ENCODE measurements around the gene FREY1.

FREY1 gene

DNA sequence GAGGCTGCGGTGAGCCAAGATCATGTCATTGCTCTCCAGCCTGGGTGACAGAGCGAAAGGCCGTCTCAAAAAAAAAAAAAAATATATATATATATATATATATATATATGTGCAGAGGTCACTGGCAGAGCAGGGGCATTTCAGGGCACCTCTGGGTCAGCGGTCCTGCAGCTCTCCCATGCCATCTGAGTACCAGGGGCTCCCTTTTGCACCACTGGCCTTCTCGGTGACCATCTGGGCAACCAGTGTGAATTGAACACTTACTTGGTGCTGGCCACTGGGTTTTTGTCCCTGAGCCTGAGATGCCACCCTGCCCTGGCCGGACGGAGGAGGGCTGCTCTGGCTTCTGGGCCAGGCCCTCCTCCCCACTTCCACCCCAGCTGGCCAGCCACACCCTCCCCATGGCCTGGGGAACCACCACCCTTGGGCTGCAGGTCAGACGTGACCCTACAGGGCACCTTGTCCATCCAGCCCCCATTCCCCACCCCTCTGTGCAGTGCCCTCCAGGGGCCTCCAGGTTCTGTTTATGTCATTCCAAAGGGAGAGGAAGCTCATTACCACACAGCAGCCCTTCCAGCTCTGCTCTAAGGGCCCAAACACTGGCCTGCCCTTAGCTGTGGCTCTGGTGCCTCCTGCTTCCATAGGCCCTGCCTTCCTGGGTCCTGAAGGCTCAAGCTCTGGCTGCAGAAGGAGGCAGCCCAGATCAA is 11.4 kb downstream of the FREY1 start:
- no peak for DNase-seq (ENCODE audit: low read depth, low spot score)

DNA sequence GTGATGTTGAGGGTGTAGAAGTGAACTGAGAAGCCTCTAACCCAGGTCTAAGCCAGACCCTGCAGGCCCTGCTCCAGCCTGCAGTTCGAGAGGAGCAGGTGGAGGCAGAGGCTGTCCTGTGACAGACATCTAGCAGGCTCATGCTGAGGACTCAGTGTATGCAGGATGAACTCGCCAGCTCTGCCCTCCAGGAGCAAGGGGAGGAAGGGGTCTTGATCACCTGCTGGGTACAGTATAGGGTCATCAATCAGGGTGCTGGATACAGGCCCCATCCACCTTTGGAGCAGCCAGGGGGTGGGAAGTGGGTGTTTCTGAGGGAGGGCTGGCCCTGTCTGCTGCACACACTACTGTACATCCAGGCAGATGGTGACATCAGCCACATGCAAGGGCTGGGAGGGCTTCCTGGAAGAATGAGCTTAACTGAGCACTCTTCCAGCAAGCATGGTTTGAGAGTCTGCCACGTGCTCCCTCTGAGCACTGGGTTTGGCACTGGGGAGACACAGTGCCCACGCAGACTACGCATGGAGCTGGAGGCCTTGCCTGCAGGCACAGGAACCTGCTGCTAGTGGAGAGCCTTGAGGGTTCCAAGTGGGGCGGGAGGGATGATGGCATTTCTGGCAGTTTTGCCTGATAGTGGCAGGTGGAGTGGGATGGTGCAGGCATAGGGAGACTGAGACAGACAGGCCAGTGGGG is 12.4 kb downstream of the FREY1 start:
- no peak for DNase-seq (ENCODE audit: low read depth, low spot score)

DNA sequence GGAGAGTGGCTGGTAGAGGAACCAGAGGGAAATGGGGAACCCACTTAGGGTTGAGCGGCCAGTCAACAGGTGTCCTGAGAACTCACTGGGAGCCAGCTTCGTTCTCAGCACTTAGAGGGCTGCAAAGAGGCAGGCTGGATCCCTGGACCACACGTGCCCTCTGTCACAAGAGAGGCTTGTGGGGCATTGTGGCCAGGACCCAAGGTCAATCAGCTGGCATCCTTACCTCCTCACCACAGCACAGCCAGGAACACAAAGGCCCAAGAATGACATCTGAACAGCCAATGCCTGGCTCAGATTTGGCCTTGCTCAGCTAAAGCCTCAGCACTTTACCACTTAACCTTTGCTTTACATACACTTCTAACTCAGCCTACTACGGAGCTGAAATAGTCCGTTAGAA is 14.2 kb downstream of the FREY1 start:
- no peak for DNase-seq (ENCODE audit: low read depth, low spot score)

DNA sequence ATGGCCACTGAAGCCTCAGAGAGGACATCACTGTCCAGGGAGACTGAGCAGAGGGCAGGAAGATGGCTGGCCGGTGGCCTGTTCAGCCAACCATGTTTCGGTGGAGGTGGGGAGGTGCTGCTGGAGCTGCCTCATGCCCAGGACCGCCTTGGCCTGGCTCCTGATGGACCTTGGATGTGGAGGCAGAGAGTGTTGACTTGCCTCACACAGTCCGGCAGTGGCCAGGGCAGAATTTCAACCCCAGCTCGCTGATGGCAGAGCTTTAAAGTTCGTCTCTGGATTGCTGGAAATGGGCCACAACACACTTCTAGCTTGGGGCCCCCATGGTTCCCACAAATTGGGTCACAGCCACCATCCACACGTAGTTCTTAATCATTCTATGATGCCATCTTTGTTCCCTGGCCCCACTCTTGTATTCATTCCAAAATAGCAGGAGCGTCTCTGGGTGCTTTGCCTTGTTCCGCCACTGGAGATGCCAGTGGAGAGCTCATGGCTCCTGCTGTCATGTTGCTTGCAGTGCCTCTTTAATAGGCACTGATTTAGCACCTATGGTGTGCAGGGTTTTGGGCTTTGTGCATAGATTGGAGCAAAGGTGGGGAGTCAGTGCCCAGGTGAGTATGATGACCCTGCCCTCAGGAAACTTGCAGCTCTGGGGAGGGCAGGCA is 16.1 kb downstream of the FREY1 start:
- no peak for DNase-seq (ENCODE audit: low read depth, low spot score)

DNA sequence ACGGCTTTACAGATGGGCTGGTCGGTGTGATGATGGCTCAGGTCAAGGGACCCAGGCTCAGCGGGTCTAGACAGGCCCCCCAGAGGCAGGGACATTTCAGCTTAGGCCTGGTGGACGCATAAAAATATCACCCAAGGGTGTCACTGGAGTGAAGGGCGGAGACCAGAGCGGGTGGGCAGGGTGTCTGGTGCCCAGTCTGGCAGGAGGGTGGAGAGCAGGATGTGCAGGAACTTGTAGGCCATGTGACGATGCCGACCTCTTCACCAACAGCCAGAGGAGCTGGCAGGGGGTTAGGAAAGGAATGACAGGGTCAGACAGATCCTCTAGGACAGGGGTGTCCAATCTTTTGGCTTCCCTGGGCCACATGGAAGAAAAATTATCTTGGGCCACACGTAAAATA is 17.1 kb downstream of the FREY1 start:
- DNase-seq (ENCODE audit: low read depth, low spot score): no peak

DNA sequence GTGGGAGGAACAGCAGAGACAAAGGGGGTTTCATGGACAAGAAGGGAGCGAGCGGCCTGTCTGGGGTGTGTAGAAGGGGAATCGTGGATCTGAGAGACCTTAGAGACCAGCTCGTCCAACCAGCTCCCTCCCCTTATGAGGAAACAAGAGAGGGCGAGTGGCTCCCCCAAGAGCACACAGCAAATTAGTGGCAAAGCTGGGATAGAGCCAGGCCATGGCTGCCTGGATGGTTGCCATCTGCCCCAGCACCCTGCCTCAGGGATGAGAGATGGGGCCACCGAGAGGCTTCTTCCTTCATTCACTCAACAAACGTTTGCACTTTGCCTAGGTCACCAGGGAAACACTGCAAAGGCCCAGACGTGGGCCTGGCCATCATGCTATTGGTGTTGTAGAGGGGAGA is 17.5 kb downstream of the FREY1 start:
- no peak for DNase-seq (ENCODE audit: low read depth, low spot score)

DNA sequence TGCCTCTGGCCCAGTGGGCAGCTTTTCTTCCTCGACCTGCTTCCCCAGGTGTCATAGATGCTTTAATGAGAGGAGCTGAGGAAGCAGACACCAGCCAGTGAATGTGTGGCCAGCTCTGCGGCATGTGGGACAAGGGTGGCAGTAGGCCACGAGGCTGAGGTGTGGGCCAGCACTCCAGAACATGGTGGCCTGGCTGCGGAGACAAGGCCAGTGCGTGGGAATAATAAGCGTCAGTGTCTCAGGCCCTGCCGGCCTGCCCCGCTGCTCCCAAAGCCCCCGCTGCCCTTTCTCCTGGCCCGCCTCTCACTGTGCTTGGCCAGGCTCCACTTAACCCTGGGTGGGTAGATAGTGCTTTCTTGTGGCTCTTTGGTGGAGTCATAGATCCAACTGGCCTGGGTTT is 19.5 kb downstream of the FREY1 start:
- DNase-seq (ENCODE audit: low read depth, low spot score): no peak

DNA sequence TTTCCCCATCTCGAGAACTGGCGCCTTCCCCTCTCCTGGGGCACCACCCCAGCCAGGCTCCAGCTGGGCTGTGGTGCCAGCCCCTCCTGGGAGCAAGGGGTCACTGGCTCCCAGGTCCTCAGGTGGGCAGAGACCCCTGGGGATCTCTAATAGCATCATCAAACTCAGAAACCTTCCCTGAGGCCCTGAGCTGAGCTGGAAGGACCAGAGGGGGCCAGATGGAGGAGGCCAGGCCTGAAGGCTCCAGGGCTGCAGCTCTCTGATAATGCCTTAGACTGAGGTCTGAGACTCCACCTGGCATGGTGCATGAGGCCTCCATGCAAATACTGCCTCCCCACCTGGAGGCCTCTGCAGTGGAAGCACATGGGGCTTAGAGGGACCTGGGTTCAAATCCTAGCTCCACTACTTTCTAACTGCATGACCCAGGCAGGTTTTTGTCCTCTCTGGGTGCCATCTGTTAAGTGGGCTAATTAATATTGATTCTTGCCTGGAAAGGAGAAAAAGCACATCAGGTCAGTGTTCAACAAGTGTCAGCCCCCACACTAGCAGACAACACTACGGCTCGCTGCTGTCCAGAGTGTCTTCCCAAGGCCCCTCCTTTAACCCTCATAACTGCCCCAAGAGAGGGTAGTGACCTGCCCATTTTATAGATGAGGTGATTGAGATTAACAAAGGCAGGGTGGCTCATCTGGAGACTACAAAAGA is 20.1 kb downstream of the FREY1 start:
- DNase-seq (ENCODE audit: low read depth, low spot score): no peak

DNA sequence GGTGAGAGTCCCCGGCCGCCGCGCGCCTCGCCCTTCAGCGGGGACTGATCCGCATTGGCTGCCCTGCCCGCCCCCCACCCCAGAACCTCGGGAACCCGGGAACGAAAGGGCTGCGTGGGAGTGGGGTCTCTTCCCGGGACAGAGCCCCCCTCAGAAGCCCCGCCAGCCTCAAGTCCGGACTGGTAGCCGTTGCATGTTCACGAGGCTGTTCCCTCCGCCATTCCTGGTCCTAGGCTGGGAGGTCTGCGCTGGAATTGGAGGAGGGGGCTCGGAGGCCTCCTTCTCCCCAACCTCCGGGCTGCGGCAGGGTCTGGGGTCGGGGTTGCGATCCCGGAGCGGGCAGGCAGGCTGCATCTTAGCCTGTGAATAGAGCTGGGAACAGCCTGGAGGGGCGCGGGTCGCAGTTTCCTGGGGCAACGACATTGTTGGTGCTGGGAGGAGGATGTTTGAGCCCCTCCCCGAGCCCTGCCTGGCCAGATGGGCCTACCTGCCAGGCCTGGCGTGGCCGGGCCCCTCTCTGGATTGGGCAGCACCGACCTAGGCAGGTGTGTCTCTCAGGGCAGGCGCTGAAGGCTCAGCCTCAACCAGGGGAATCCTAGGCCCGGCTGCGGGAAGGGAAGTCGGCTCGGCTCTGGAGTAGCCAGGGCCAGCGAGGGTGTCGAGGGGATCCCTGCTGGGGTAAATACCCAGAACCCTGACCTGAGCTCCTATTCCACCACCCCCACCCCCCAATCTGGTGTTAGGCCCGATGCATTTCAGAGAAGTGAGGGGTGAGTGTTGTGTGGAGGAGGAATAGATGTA is 20.9 kb downstream of the FREY1 start:
- DNase-seq (ENCODE audit: low read depth, low spot score): no peak

DNA sequence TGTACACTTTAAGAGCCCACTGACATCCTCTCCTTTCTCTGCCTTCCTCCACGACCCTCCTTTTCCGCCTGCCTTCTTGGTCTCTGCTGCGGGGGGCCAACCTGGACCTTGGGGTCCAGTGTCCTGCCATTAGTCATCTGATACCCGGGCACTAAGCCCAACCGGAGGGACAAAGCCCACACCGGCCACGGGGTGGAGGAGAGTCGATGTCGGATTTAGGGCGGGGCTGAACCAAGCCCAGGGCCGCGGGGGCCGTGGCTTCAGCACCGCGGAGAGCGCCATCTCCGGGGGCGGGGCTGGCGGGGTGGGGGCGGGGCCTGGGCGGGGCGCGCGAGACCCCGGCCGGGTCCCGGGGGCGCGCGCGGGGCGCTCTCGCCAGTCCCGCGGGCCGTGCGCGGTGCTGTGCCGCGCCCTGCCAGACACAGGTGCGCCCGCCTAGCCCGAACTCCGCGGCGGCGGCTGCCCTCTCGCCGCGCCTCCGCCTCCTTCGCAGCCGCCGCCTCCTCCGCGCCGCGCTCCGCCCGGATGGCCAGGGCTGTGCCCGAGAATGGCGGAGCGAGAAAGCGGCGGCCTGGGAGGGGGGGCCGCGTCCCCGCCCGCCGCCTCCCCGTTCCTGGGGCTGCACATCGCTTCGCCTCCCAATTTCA is 21.7 kb downstream of the FREY1 start, which contains the start of gene MAPK8IP1:
MAPK8IP1 (plus strand) TSS at position 378 of the 647 bp plus-strand sequence; CDS start at position 548, 170 bp downstream.
- DNase-seq (ENCODE audit: low read depth, low spot score): no peak

DNA sequence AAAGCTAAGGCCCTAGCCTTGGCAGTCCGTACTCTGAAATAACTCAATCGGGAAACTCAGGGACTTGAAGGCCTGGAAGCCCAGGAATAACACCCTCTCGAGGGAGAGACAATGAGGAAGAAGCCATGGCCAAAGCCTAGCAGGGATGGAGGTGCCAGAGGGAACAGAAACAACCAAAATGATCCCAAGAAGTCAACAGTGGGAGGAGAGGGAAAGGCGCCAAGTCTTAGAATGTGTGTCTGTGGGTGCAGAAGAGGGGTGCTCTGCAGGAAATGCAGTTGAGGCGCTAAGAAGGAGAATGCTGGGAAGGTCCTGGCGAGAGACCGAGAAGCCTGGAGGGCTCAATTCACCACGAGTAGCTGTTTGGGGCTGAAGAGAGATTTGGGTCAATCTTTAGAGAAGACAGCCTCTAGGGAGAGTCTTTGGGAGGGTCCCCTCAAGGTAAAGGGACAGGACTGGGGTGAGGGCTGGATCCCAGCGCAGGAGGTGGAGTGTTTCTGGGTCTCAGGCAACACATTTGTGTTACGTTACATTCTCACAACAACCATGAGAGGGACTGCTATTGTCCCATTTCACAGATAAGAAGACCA is 22.4 kb downstream of the FREY1 start:
- no peak for DNase-seq (ENCODE audit: low read depth, low spot score)

DNA sequence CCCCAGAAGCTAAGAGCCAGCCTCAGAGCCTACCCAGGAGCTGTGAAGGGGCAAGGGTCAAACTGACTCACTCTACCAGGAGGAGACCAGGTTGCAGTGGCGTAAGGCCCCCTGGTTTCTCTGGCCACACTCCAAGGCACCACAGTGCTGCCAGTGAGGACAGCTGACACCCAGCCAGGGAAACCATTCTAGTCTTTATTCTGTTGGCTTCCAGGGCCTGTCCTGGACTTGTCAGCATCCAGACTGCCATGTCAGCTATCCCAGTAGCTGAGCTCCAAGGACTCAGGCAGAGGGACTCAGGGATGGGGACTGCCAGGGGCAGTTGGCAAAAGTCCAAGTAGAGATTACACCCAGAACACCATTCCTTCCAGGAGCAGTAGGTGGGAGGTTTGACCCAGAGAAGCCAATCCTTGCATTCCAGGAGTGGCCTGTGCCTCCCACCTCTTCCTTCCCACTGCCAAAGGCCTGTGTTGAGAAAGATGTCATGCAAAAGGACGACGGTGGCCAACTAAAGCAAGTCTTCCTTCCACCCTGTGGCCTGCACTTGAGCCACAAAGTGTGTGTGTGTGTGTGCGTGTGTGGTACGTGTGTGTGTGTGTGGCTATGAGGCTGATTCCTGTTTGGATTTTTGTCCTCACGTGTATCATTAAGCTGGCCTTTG is 25.2 kb downstream of the FREY1 start:
- no peak for DNase-seq (ENCODE audit: low read depth, low spot score)

DNA sequence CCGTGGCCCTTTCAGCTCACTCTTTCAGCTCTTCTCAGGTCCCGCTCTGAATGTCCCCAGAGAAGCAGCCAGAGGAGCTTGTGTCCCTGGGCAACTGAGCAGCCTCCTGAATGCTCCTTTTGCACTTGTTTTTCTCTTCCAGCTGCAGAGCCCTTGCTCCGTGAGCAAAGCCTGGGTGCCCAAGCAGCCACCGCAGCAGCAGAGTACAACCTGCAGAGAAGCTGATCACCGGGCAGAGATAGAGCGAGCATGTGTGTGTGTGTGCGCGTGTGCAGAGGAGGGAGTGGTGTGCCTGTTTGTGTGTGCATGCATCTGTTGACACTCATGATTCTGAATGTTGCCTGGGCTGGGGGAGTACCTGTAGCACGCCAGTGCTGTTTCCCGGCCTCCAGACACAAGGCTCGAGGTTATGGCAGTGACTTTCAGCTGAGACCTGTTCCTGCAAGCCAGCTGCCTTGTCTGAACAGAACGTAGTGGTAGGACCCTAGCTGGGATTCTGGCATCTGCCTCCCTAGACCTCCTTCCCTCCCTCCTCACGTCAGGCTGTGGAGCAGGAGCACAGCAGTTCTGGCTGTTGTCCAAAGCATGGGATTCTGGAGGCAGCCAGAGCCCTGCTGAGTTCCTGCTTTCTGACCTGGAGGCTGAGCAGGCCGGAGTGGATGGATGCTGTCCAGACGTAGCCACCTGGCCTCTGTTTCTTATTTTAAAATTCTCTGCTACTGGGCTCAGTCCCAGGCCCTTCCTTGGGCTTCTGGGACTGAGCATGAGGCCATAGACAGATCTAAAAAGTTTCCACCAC is 26.1 kb downstream of the FREY1 start:
- DNase-seq (ENCODE audit: low read depth, low spot score): no peak

DNA sequence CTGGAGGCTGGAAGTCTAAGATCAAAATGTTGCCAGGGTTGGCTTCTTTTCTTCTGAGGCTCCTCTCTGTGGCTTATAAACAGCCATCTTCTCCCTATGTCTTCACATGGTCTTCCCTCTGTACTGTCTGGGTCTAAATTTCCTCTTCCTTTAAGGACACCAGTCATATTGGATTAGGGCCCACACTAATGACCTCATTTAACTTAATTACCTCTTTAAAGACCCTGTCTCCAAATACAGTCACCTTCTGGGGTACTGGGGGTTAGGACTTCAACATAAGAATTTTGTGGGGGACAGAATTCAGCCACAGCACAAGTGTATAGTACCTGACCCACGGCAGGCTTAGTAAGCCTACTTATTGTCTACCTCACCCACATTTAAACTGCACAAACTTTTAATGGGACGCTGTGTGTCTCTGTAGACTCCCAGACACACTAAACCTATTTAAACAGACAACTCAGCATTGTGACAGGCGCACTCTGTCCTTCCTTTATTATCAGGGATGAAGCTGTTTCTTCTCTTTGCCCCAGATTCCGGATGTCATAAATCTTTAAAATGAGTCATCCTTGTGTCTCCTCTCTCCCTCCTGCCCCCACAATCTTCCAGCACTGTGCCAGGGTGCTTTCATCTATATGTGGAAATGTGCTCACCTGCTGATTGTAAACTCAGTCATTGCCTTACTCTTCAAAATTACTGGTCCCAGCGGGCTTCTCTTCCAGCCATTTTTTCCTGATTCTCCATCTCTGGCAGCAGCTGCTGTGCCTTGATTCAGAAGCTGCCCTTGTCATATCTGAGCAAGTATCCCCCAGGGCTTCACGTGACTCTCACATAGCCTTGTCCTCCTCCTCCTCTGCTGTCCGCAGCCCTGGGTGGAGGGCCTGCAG is 27.0 kb downstream of the FREY1 start:
- no peak for DNase-seq (ENCODE audit: low read depth, low spot score)

DNA sequence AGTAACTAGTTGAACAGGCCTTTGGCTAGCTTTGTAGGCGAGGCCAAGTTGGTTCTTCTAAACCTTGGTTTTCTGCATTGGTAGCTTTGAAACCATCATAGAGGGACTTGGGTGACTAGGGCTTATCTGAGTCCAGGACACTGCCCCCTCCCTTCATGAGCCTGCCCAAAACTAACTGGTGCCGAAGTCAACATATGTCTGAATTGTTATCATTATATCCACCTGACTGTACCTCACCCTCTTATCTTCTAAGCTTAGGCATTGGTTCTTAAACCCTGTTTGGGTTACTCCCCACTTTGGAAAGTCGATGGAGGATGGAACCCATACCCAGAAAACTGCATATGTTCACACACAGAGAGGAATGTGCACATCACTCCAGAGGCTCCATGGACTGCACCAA is 29.2 kb downstream of the FREY1 start:
- DNase-seq (ENCODE audit: low read depth, low spot score): no peak

DNA sequence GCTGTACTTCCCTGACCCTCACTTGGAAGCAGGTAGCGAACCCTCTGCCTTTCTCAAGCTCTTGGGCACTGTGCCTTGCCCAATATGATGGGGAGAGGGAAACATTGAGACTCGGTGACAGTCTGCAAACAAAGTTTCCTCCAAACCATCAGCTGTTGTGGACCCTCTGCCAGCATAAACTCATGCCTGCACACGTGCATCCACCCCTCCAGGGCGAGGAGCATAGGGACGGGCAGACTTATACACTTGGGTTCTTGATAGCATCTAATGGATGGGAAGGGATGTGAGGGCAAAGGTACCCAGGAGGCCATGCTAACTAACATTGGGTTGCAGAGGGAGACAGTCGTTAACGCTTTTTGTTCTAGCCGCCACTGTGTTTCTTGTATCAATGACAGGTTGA is 29.9 kb downstream of the FREY1 start:
- DNase-seq (ENCODE audit: low read depth, low spot score): no peak

DNA sequence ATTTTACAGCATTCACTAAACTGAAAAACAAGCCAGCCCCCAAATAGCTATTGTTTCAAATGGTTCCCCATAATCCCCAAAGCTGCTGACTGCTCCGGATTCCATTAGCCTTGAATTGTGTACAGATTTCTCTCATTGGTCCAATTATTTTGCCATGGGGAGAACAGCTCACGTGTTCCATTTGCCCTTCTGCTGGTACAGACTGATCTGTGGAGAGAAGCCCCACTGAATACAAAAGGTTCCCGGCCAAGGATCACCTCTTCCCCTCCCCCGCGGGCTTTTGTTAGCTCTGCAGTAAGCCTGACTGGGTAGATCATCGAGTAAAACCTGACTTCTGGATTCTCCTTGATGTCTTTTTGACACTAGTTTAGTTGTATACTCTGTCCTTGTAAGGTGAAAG is 30.7 kb downstream of the FREY1 start:
- no peak for DNase-seq (ENCODE audit: low read depth, low spot score)

All from activated naive CD8-positive, alpha-beta T cell treated with anti-CD3 and anti-CD28 coated beads, Interleukin-2, amount 50 U/mL, for 16 hours (primary cell).